GM21447 (cell line): Measurements from ENCODE around the gene ACCS.

Experiments
- ATAC-seq: cut with Tn5 transposase; IDR thresholded peaks from one replicate; pipeline ENCODE4 v1.9.1; 2021; ENCODE audit not compliant: unreplicated experiment

The ACCS gene

GRCh38 chr11:44036811-44037657 is 29.0 kb upstream of the ACCS start:
- peak; percentile 75 for ATAC-seq

GRCh38 chr11:44037658-44037998 is 28.4 kb upstream of the ACCS start:
- no peak for ATAC-seq

GRCh38 chr11:44043157-44043556 is 22.9 kb upstream of the ACCS start:
- no peak for ATAC-seq

- no peak for ATAC-seq
These were observed 19.9 kb upstream of the ACCS start for GRCh38 chr11:44046182-44046581.

GRCh38 chr11:44047298-44047697 is 18.8 kb upstream of the ACCS start:
- no peak for ATAC-seq

GRCh38 chr11:44047931-44048431 is 18.1 kb upstream of the ACCS start, which contains the start of gene ACCSL:
Gene ACCSL (plus strand): TSS chr11:44047981. CDS start chr11:44048037, 56 bp downstream.
- no peak for ATAC-seq

- no peak for ATAC-seq
These were observed 16.2 kb upstream of the ACCS start for GRCh38 chr11:44049832-44050231.

GRCh38 chr11:44051171-44051570 is 14.9 kb upstream of the ACCS start:
- ATAC-seq, result no peak

- ATAC-seq, result no peak
These were observed 8.7 kb upstream of the ACCS start for GRCh38 chr11:44057340-44057739.

GRCh38 chr11:44058275-44058674 is 7.8 kb upstream of the ACCS start:
- no peak for ATAC-seq

GRCh38 chr11:44065161-44065661 is 859 bp upstream of the ACCS start:
- ATAC-seq, result no peak

- no peak for ATAC-seq
These were observed 667 bp downstream of the ACCS start for GRCh38 chr11:44066732-44067141.

GRCh38 chr11:44067266-44067665 is 1.2 kb downstream of the ACCS start:
- no peak for ATAC-seq

- ATAC-seq, result no peak
These were observed 2.1 kb downstream of the ACCS start for GRCh38 chr11:44068180-44068579.

- no peak for ATAC-seq
These were observed 5.1 kb downstream of the ACCS start for GRCh38 chr11:44071157-44071556.

- no peak for ATAC-seq
These were observed 6.9 kb downstream of the ACCS start for GRCh38 chr11:44072757-44073658.

- ATAC-seq, result no peak
These were observed 12.7 kb downstream of the ACCS start for GRCh38 chr11:44078794-44079193.

- no peak for ATAC-seq
These were observed 13.3 kb downstream of the ACCS start for GRCh38 chr11:44079376-44079775.

GRCh38 chr11:44080951-44081350 is 14.9 kb downstream of the ACCS start:
- no peak for ATAC-seq

- no peak for ATAC-seq
These were observed 16.6 kb downstream of the ACCS start for GRCh38 chr11:44082645-44083044.

GRCh38 chr11:44083433-44083832 is 17.4 kb downstream of the ACCS start:
- no peak for ATAC-seq

GRCh38 chr11:44083906-44084305 is 17.8 kb downstream of the ACCS start:
- no peak for ATAC-seq
